ENCODE measurements around the gene CLCF1. TPM values are rescaled to one million over a fixed set of nuclear protein-coding genes. Genes with fewer than 3 reads are reported as not detected.
A peak's percentile ranks its signal among the peaks of the same experiment; 100 is the strongest.

CLCF1 gene
- total and polyA plus RNA-seq, 2 donors (not counting 3 experiments of a cell fraction or from before 2014, with no cell fraction given) = 5.8 to 6.5 TPM

DNA sequence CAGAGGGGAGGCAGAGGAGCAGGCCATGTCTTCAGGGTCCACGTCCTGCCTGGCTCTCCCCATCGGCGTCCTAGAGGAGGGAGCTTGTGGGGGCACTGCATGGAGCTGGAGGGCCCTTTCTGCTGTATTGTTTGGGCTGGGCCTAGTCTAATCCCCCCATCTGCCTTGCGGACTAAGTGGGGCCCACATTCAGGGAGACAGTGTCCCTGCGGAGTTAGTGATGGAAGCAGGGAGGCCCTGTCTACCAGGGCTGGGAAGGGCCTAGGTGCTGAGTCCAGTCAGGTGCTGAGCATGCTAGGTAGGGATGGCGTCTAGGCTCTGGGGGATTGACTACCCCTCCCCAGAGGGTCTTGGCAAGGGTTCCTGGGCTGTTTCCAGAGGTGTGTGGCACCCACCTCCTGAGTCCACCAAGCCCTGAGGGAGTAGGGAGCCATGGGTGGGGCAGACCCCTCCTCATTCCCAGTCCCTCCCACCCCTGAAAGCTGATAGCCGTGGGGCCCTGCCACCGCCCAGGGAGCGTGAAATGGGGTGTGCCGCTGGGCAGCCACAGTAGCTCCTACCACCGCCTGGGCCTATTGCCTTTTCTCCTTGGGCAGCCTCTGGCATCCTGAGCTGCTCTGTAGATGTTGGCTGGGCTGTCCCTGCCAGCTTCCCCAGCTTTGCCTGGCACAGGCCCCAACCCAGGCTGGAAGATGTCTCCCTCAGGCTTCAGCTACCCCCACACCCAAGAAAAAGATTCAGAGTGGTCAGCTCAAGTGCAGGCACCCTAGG is 18.2 kb downstream of the CLCF1 start:
- intact Hi-C loops (cut with micrococcal nuclease) = no loop called here
- Histone ChIP-seq H2AFZ (ENCODE audit: low read depth, low read length) (no peak overlapping the region), H3K9ac (replicated peaks; ENCODE audit: extremely low read depth, insufficient read depth, low read length) (peak overlapping the region; percentile 25), H3K9me1 (replicated peaks; ENCODE audit: control insufficient read depth, extremely low read depth, insufficient read depth, low read length) (no peaks in the 10 kb centered on the region), H3K79me2 (ENCODE audit: control insufficient read depth, insufficient read depth, low read length) (peaks cover 4% of the 10 kb centered on the region), H3K4me2 (ENCODE audit: insufficient read depth, low read length) (peak overlapping the region; percentile 3), H3K4me3 (replicated peaks in 1 of 3; ENCODE audit: insufficient read depth in 1 of 3, low read depth in 1 of 3, low read length in 3 of 3) (no peak overlapping the region), H3K4me1 (ENCODE audit: control insufficient read depth, extremely low read depth, insufficient read depth, low read length) (peaks cover 47% of the 10 kb centered on the region), H3K36me3 (ENCODE audit: control insufficient read depth in 2 of 2, extremely low read depth in 1 of 2, insufficient read depth in 2 of 2, low read length in 2 of 2) (no peaks in the 10 kb centered on the region), H3K27ac (ENCODE audit: insufficient read depth, low read depth, low read length) (peak overlapping the region; percentile 78), H3K27me3 (ENCODE audit: control insufficient read depth in 2 of 2, insufficient read depth in 2 of 2, low read length in 2 of 2) (no peaks in the 10 kb centered on the region), H3K9me3 (replicated peaks; ENCODE audit: control insufficient read depth, insufficient read depth, low read length) (no peaks in the 10 kb centered on the region), H4K20me1 (replicated peaks; ENCODE audit: control insufficient read depth, extremely low read depth, insufficient read depth, low read length) (no peaks in the 10 kb centered on the region)
- dilution Hi-C loops (cut with MboI; ENCODE audit: extremely low pct_ligation_motif_present, low sequenced_read_pairs) = no loop called here
- ChIA-PET POLR2A (no interaction called here), CTCF (interaction anchor here (0.6 to 15.0 kb wide), 6 partner anchors 9 to 47 kb away, joined by 4 to 1051 read pairs (median 6); partner anchors contain the start of genes CLCF1 and PPP1CA)
- TF ChIP-seq POLR2AphosphoS5 (IDR thresholded peaks at IDR 0.05; ENCODE audit: insufficient read depth, low read depth, low read length) (no peak), EZH2 (IDR thresholded peaks at IDR 0.05; ENCODE audit: borderline replicate concordance, low read depth, low read length, severe bottlenecking) (no peak), MAX (IDR thresholded peaks at IDR 0.05; ENCODE audit: insufficient read depth, insufficient read length) (no peak), POLR2A (IDR thresholded peaks at IDR 0.05; ENCODE audit: low read depth, low read length) (no peak), FOS (IDR thresholded peaks at IDR 0.05; ENCODE audit: borderline replicate concordance, insufficient read depth, low read length) (no peak), CTCF (IDR thresholded peaks at IDR 0.05; ENCODE audit: extremely low read depth in 1 of 2, insufficient read depth in 1 of 2, low read depth in 1 of 2, low read length in 2 of 2) (no peak), GATA2 (IDR thresholded peaks at IDR 0.05; ENCODE audit: insufficient read depth, insufficient read length, low read depth, low read length) (no peak)
- FAIRE-seq (no peak), DNase-seq (ENCODE audit: low read depth, low spot score) (no peak)
- BruUV-seq (replicated peaks) = no TSS peak

All from endothelial cell of umbilical vein (primary cell).